NCI-H2171 (cell line): ENCODE results near the gene KRT33A.

Experiments
- DNase-seq: peaks from one replicate; lab custom pipeline; 2025; lab: John Stamatoyannopoulos, UW

Gene KRT33A

GRCh38 chr17:41329279-41329948, 21.2 kb downstream of the KRT33A start:
- no peak for DNase-seq

DNA sequence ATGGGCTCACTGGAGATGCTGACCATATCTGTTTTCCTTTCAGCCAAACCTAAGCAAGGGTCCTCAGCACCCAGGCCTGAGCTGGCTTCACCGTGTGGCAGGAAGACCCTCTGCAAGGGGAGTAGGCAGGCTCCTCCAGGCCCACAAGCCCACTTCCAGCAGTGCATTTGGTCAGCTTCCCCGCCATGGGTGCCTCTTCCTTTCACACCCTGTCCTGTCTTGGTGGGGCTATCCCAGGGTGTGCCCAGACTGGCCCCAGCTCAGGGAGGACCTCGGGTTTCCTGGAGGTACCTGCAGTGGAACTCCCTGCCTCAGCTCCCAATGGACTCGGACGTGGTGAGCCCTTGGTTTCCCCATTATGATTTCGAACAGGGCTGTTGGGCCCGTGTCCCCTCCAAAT, 22.4 kb downstream of the KRT33A start:
- no peak for DNase-seq

GRCh38 chr17:41327411-41328120, 23.1 kb downstream of the KRT33A start:
- DNase-seq = no peak

GRCh38 chr17:41326173-41327145, 24.2 kb downstream of the KRT33A start:
- DNase-seq = no peak

DNA sequence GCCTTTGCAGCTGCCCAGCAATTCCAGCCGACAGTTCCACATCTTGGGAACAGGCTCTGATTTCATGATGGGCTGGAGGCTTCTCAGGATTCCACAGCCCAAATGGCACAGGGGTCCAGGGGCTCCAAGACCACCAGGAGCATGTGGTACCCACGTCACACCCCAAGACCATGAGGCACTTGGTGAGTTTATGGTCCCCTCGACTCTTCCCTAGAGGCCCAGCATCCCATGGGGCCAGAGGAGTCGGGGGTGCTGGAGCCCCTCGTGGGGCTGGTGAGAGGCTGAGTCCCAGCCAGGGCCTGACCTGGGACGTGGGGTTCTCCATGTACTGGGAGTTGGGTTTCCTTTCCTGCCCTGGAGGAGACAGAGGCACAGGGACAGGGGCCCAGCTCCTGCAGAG, 25.0 kb downstream of the KRT33A start:
- no peak for DNase-seq

GRCh38 chr17:41325126-41325525, 25.5 kb downstream of the KRT33A start:
- DNase-seq = no peak

- no peak for DNase-seq
These were observed 26.2 kb downstream of the KRT33A start for GRCh38 chr17:41324180-41325075.

- no peak for DNase-seq
These were observed 27.4 kb downstream of the KRT33A start for GRCh38 chr17:41322903-41323895.

DNA sequence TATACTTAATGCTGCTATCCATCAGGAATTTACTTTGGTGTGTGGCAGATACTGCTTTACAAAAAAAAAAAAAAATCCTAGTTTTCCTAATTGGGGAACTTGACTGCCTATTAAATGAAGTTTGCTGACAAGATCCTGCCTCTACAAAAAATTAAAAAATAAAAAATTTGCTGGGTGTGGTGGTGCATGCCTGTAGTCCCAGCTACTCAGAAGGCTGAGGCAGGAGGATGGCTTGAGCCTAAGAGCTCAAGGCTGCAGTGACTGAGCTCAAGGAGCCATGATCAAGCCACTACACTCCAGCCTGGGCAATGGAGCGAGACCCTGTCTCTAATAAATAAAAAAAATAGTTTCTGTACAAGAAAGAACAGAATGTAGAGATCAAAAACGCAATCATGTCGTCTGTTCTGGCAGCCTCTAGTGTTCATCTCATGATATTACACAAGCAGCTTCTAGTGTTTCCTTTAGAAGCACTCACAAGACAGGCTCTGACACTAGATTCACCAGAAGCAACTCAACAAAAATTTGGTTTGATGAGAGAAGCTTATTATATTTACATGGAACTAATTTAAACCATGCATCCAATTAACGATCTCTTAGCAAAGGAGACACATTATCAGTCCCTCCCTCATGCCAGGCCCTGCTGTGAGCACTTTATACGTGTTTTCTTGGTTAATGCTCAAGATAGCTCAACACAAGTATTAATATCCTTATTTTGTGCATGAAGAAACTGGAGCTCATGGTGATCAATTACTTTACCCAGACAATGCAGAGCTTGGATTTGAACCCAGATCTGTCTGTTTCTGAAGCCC, 28.3 kb downstream of the KRT33A start:
- DNase-seq = no peak

DNA sequence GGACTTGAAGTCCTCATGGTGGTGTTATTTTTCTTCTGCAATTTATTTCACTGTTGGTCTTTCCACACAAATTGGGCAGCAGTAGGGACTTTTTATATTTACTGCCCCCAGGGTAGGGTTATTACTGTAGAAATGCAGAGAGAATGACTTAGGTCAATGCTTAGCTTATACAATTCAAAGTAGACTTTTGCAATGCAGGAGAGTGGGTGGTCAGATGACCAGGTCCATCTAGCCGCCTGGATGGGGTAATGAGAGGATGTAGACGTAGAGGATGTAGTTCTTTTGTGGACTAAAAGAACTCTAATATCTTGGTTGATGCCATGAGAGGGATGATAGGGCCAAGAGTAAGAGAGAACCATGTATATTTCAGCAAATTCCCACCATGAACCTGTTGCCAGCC, 32.4 kb downstream of the KRT33A start:
- DNase-seq = no peak

- DNase-seq = no peak
These were observed 34.7 kb downstream of the KRT33A start for GRCh38 chr17:41315814-41316445.

DNA sequence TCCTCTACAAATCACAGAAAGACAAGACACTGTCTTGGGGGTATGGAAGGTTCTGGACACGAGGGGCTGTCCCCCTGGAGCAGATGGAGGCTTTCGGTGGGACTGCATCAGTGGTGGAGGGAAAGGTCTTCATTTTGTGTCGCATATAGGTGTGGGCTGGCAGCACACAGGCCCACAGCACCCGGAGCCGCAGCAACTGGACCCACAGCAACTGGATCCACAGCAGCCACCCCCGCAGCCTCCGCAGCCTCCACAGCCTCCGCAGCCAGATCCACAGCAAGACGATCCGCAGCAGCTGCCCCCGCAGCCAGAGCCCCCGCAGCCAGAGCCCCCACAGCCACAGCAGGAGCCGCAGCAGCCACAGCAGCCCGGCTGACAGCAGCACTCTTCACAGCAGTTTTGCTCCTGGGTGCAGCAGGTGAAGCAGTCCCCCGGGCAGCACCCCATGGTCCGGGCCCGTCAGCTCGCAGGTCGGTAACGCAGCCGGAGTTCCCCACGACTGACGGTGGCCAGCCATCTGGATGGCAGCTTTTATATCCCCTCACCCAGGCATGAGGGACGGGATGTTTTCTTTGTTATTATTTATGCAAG, 35.3 kb downstream of the KRT33A start, which contains the start of gene KRTAP17-1:
KRTAP17-1 (minus strand) TSS at position 507 of the 591 bp plus-strand sequence; CDS start at position 447, 60 bp downstream.
- no peak for DNase-seq

- no peak for DNase-seq
These were observed 39.5 kb downstream of the KRT33A start for GRCh38 chr17:41311111-41311510.

DNA sequence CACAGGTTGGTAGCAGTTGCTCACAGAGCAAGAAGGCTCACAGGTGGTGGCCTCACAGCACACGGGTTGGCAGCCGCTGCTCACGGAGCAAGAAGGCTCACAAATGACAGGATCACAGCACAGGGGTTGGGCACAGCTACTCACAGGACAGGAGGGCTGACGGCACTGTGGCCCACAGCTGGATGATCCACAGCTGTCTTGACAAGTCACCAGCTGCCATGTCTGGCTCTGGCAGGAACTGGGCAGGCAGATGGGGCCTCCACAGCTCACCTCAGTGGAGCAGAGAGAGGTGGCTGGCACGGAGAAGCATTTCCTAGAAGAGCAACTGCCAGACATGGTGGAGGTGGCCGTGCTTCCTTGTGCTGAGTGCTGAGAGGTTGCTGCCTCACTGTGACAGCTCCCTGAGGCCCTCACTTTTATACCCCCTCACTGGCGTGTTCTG, 41.7 kb downstream of the KRT33A start, which contains the start of gene KRTAP16-1:
KRTAP16-1 (minus strand) TSS at position 392 of the 442 bp plus-strand sequence; CDS start at position 336, 56 bp downstream.
- DNase-seq = no peak

DNA sequence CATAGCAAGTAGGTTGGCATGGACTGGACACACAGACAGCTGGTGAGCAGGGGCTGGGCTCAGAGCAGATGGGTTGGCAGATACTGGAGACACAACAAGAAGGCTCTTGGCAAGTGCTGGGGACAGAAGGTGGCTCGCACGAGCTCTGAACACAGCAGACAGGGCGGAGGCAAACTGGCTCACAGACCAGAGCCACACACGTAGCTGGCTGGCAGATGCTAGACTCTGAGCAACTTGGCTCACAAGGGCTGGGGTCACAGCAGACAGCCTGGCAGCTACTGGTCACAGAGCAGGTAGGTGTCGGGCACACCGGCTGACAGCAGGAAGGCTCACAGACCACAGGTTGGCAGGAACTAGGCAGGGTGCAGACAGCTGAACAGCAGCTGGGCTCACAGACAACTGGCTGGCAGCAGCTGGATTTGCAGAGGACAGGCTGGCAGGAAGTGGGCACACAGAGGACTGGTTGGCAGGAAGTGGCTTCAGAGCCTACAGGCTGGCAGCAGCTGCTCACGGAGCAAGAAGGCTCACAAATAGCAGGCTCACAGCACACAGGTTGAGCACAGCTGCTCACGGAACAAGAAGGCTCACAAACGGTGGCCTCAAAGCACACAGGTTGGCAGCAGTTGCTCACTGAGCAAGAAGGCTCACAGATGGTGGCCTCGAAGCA, 42.2 kb downstream of the KRT33A start:
- DNase-seq = no peak

GRCh38 chr17:41307647-41308046, 43.0 kb downstream of the KRT33A start:
- DNase-seq = no peak

DNA sequence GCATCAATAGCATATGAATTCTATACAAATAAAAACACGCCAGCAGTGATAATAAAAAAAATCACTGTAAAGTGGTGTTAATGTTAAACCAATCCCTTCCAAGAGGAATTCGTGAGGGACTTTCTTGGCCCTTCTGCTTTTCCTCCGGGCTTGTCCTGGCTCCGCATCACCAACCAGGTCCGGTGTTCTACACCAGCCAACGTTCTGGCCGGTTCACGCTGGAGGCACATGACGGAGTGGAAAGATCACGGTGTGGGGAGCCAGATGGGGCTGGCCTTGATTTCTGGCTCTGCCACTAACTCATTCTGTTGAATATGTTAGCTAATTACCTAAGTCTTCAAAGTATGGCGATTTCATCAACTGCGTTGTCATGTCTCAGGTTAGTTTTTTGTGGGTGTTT, 46.5 kb downstream of the KRT33A start:
- DNase-seq = no peak

DNA sequence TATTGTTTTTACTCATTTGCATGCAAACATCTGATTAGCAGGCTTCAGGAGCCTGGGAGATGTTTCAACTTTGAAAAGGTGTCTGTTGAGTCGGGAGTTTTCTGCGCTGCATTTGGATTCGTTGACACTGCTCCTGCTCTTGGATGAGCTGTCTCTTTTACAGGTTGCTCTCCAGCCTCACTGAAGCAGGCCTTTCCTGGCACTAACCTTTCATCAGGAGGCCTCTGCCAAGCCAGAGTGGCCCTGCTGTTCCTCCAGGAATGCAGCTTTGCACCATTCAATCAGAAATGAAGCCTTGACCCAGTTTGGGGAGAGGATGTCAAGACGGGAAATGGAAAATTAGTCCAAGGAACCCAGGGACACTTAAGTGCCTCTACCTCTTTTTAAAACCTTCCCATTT, 47.6 kb downstream of the KRT33A start:
- DNase-seq = no peak
